GM12878 (cell line): ENCODE measurements around the gene ATP8A1. TPM values are rescaled to one million over a fixed set of nuclear protein-coding genes. Genes with fewer than 3 reads are reported as not detected.

Experiments used
- BRCA1 ChIP-seq: IDR thresholded peaks from 2 replicates; pipeline ENCODE4 v1.6.1; 2011; ENCODE audit warnings: low read depth, low read length, improper control_type of control experiment
- CBFB ChIP-seq: IDR thresholded peaks from 2 replicates; pipeline ENCODE4 v1.6.1; 2016; ENCODE audit warnings: antibody characterized with exemption, low read depth
- ELK1 ChIP-seq: IDR thresholded peaks from 2 replicates; pipeline ENCODE4 v1.6.1; 2012; ENCODE audit warnings: low read depth, low read length, improper control_type of control experiment
- MXI1 ChIP-seq: fragments of 150-350 bp; IDR thresholded peaks from 2 replicates; pipeline ENCODE4 v1.6.1; 2011; ENCODE audit warnings: low read depth, mild to moderate bottlenecking, inconsistent platforms, low read length, improper control_type of control experiment
- NFXL1 ChIP-seq: fragments of 450-650 bp; IDR thresholded peaks from 2 replicates; pipeline ENCODE4 v1.6.1; 2017; ENCODE audit warnings: antibody characterized with exemption, mild to moderate bottlenecking, borderline replicate concordance
- REST ChIP-seq: IDR thresholded peaks from 2 replicates; pipeline ENCODE4 v1.6.1; 2012; ENCODE audit warnings: mild to moderate bottlenecking, low read depth, low read length
- RFX5 ChIP-seq: IDR thresholded peaks from 2 replicates; pipeline ENCODE4 v1.6.1; 2011; ENCODE audit warnings: low read depth, low read length, improper control_type of control experiment
- SIN3A ChIP-seq: IDR thresholded peaks from 2 replicates; pipeline ENCODE4 v1.6.1; 2012; ENCODE audit warnings: low read depth, low read length, improper control_type of control experiment
- TAF1 ChIP-seq: IDR thresholded peaks from 2 replicates; pipeline ENCODE4 v1.6.1; 2011; ENCODE audit warnings: mild to moderate bottlenecking, low read depth, low read length, borderline replicate concordance
- ZNF592 ChIP-seq: fragments of 450-650 bp; IDR thresholded peaks from 2 replicates; pipeline ENCODE4 v1.6.1; 2017; ENCODE audit warnings: mild to moderate bottlenecking, moderate library complexity
- polyA plus RNA-seq, 11 experiments: library from polyadenylated mRNA; depleted of rRNA in 4 of 11; unstranded in 6 of 11; stranded (reverse) in 5 of 11; fragments of >200 nt; fragmentation: Nextera tagmentation in 4 of 11; fragmentation: Illumina TruSeq in 1 of 11; extraction: Ambion mirVana in 4 of 11; extraction: Trizol in 1 of 11; gene quantifications; 1 replicate in 1 of 11; 2 replicates in 10 of 11; pipeline versions ENCODE4 v1.2.1 to v1.2.3, GENCODE V29; 2011 to 2016; ENCODE audit warnings: inconsistent platforms in 2 of 11, missing spikeins in 2 of 11, low read depth in 1 of 11
- total RNA-seq, 4 experiments: library from RNA; depleted of rRNA in 3 of 4; stranded (reverse); fragments of >200 nt in 3 of 4; fragmentation: Illumina TruSeq in 1 of 4; extraction: Trizol in 1 of 4; gene quantifications; 2 replicates each; pipeline versions ENCODE4 v1.2.1 to v1.2.3, GENCODE V29; 2013 to 2021

Gene ATP8A1
- total and polyA plus RNA-seq, 10 of the 15 experiments (the other 5 are each of a cell fraction or from before 2014, with no cell fraction given): 9.0 to 116 (median 37.3) TPM

GRCh38 chr4:42366959-42367358, 289.9 kb downstream of the ATP8A1 start (continued):
- TF ChIP-seq ZNF592 (no peak), BRCA1 (no peak), NFXL1 (no peak), RFX5 (no peak), REST (no peak), CBFB (no peak), TAF1 (no peak), MXI1 (no peak), ELK1 (no peak), SIN3A (no peak)
